GM18502 (cell line): ENCODE data around the gene SEPTIN8.

Source experiments
- ATAC-seq: cut with Tn5 transposase; IDR thresholded peaks from one replicate; pipeline ENCODE4 v1.9.1; 2021; ENCODE audit warnings: mild to moderate bottlenecking; ENCODE audit not compliant: unreplicated experiment, poor library complexity

The SEPTIN8 gene

GRCh38 chr5:132777209-132778069, at the start of gene SEPTIN8:
Gene SEPTIN8, minus strand, starts transcription at chr5:132777239. Its CDS starts 102 bp downstream, at chr5:132777137.
- ATAC-seq = peak; percentile 61

GRCh38 chr5:132826424-132827082, 49.5 kb upstream of the SEPTIN8 start:
- no peak for ATAC-seq

GRCh38 chr5:132825834-132826391, 48.9 kb upstream of the SEPTIN8 start:
- ATAC-seq = peak; percentile 26

- peak; percentile 9 for ATAC-seq
These were observed 48.2 kb upstream of the SEPTIN8 start for GRCh38 chr5:132825033-132825833.

GRCh38 chr5:132824426-132824825, 47.4 kb upstream of the SEPTIN8 start:
- ATAC-seq = no peak

GRCh38 chr5:132823481-132824050, 46.5 kb upstream of the SEPTIN8 start:
- ATAC-seq = no peak

- ATAC-seq = no peak
These were observed 45.8 kb upstream of the SEPTIN8 start for GRCh38 chr5:132822650-132823480.

- no peak for ATAC-seq
These were observed 44.8 kb upstream of the SEPTIN8 start for GRCh38 chr5:132821791-132822190.

GRCh38 chr5:132821350-132821749, 44.3 kb upstream of the SEPTIN8 start:
- no peak for ATAC-seq

- ATAC-seq = peak; percentile 77
These were observed 43.2 kb upstream of the SEPTIN8 start for GRCh38 chr5:132820162-132820754.

GRCh38 chr5:132819468-132819867, 42.4 kb upstream of the SEPTIN8 start:
- no peak for ATAC-seq

GRCh38 chr5:132817011-132817410, 40.0 kb upstream of the SEPTIN8 start:
- no peak for ATAC-seq

- no peak for ATAC-seq
These were observed 39.5 kb upstream of the SEPTIN8 start for GRCh38 chr5:132816554-132816953.

- no peak for ATAC-seq
These were observed 39.0 kb upstream of the SEPTIN8 start for GRCh38 chr5:132816083-132816482.

GRCh38 chr5:132815454-132815853, 38.4 kb upstream of the SEPTIN8 start:
- ATAC-seq = no peak

- no peak for ATAC-seq
These were observed 37.7 kb upstream of the SEPTIN8 start for GRCh38 chr5:132814503-132815294.

- ATAC-seq = no peak
These were observed 36.8 kb upstream of the SEPTIN8 start for GRCh38 chr5:132813599-132814502.
